A673 (cell line): ENCODE measurements around the gene SNX32. TPM values are rescaled to one million over a fixed set of nuclear protein-coding genes. Genes with fewer than 3 reads are reported as not detected.

Source experiments
- BruUV-seq: library from RNA; stranded (reverse); fragments of 400-500 nt; replicated peaks from 2 replicates; lab custom pipeline; 2021; lab: Mats Ljungman, UMichigan
- CTCF ChIA-PET: fragments of 300-600 bp; sonication (Branson Sonifier 250); formaldehyde crosslinking; loops from one replicate; lab custom pipeline; 2022; ENCODE audit warnings: antibody characterized with exemption; lab: Charles Lee
- POLR2A ChIA-PET: fragments of 300-600 bp; sonication (Branson Sonifier 250); formaldehyde crosslinking; loops from one replicate; lab custom pipeline; 2022; ENCODE audit warnings: antibody characterized with exemption; ENCODE audit not compliant: low non-redundant PET; lab: Charles Lee
- DNase-seq: peaks from one replicate; pipeline ENCODE4 v3.0.0-alpha.2; 2015; ENCODE audit warnings: low spot score
- H3K27ac ChIP-seq: fragments of 200-600 bp; sonication (generic); 2 replicates; pipeline ENCODE4 v1.5.1; 2016; ENCODE audit warnings: mixed run types, low read depth, mild to moderate bottlenecking, mixed read lengths, antibody characterized with exemption, low read length; ENCODE audit not compliant: poor library complexity, severe bottlenecking
- H3K27me3 ChIP-seq: fragments of 200-600 bp; sonication (generic); replicated peaks from 2 replicates; pipeline ENCODE4 v1.6.1; 2017; ENCODE audit warnings: mixed run types, low read depth, mild to moderate bottlenecking, mixed read lengths, antibody characterized with exemption, low read length; ENCODE audit not compliant: insufficient read depth, poor library complexity
- H3K36me3 ChIP-seq: fragments of 200-600 bp; sonication (generic); 2 replicates; pipeline ENCODE4 v1.6.1; 2016; ENCODE audit warnings: mixed run types, mild to moderate bottlenecking, mixed read lengths, antibody characterized with exemption, low read length; ENCODE audit not compliant: insufficient read depth, poor library complexity, severe bottlenecking
- H3K4me1 ChIP-seq: fragments of 200-600 bp; sonication (generic); 2 replicates; pipeline ENCODE4 v1.6.1; 2017; ENCODE audit warnings: mixed run types, mild to moderate bottlenecking, mixed read lengths, antibody characterized with exemption, low read length; ENCODE audit not compliant: insufficient read depth, poor library complexity, severe bottlenecking
- H3K4me3 ChIP-seq: fragments of 200-600 bp; sonication (generic); 2 replicates; pipeline ENCODE4 v1.5.1; 2016; ENCODE audit warnings: low read depth, mixed run types, mild to moderate bottlenecking, mixed read lengths, low read length; ENCODE audit not compliant: poor library complexity, severe bottlenecking
- H3K9me3 ChIP-seq: fragments of 200-600 bp; sonication (generic); 2 replicates; pipeline ENCODE4 v1.6.1; 2016; ENCODE audit warnings: mixed run types, low read depth, mild to moderate bottlenecking, mixed read lengths, antibody characterized with exemption, low read length; ENCODE audit not compliant: poor library complexity, severe bottlenecking
- EZH2 ChIP-seq: fragments of 200-600 bp; sonication (generic); IDR thresholded peaks from 2 replicates; pipeline ENCODE4 v1.6.1; 2017; ENCODE audit warnings: borderline replicate concordance, low read depth, mild to moderate bottlenecking, mixed read lengths, antibody characterized with exemption, low read length; ENCODE audit not compliant: poor library complexity, severe bottlenecking
- intact Hi-C: fragments of 100-400 bp; cut with micrococcal nuclease; formaldehyde crosslinking; loops from one replicate; pipeline ENCODE4 v1.10.0; 2022; ENCODE audit not compliant: unreplicated experiment
- total RNA-seq: library from RNA; stranded (reverse); gene quantifications from 2 replicates; pipeline ENCODE4 v1.2.3, GENCODE V29; 2021
- TF ChIP-seq, protein P1 (sequence below): fragments of 300-800, 200-600 bp; sonication (generic); conservative IDR thresholded peaks from 2 replicates; pipeline ENCODE4 v1.5.1; 2017; ENCODE audit warnings: low read depth, mild to moderate bottlenecking, antibody characterized with exemption, low read length, moderate library complexity, mixed read lengths

The SNX32 gene
- total RNA-seq, 1 experiment from 2014 or later = 2.1 TPM

DNA sequence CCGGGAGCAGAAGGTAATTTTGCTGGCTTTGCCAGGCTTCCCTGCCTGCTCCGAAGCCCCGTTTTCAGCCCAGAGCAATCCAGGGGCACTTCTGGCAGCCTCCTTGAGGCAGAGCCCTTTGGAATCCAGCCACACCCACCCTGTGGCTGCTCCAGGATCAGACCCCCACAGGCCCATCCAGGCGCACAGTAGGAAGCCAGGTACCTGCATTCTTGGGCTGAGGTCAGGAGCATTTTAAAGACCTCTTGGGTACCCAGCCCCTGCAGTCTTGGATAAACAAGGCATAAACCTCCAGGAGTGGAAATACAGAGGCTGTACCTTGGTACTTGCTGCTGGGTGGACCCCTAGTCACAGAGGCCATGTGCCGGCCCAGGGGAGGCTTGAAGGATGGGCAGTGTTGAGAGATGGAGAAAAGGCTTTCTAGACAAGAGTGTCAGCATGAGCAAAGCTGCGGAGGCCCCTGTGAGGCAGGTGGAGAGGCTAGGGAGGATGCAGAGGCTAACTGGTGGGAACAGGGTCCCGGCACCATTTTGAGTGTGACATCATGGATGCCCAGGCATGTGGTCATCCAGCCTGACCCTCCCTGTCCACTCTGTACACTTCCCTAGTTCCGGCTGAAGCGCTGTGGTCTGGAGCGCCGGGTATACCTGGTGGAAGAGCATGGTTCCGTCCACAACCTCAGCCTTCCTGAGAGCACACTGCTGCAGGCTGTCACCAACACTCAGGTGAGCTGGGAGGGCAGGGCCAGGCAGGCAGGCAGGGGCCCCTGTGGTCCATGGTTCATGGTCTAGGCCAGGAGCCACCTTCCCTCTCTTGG is 30.3 kb downstream of the SNX32 start:
- intact Hi-C loops = no loop called here
- no peak for TF ChIP-seq EZH2
- TF ChIP-seq, protein P1, sequence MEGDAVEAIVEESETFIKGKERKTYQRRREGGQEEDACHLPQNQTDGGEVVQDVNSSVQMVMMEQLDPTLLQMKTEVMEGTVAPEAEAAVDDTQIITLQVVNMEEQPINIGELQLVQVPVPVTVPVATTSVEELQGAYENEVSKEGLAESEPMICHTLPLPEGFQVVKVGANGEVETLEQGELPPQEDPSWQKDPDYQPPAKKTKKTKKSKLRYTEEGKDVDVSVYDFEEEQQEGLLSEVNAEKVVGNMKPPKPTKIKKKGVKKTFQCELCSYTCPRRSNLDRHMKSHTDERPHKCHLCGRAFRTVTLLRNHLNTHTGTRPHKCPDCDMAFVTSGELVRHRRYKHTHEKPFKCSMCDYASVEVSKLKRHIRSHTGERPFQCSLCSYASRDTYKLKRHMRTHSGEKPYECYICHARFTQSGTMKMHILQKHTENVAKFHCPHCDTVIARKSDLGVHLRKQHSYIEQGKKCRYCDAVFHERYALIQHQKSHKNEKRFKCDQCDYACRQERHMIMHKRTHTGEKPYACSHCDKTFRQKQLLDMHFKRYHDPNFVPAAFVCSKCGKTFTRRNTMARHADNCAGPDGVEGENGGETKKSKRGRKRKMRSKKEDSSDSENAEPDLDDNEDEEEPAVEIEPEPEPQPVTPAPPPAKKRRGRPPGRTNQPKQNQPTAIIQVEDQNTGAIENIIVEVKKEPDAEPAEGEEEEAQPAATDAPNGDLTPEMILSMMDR = no peak

DNA sequence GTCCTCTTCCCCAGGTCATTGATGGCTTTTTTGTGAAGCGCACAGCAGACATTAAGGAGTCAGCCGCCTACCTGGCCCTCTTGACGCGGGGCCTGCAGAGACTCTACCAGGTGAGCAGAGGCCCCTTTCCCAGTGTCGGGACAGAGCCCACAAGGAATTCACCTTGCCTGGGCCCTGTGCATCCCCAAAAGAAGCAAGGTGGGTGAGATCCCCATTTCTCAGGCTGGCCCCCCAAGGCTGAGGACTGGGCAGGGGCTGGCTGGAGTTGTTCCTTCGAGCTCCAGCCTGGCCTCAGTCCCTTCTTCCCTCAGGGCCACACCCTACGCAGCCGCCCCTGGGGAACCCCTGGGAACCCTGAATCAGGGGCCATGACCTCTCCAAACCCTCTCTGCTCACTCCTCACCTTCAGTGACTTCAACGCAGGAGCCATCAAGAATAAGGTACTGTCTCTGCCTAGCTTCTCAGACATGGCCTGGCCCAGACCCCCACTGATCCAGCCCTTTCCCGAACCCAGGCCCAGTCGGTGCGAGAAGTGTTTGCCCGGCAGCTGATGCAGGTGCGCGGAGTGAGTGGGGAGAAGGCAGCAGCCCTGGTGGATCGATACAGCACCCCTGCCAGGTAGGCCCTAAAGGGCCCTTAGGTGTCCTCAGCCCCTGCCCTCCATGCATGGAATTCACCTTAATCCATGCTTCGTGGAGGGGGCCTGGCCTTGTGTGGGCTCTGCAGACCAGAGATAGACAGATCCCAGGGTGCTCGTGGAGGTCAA is 31.1 kb downstream of the SNX32 start:
- ChIA-PET CTCF (no interaction called here), POLR2A (no interaction called here)
- no TSS peak for BruUV-seq
- TF ChIP-seq EZH2 = no peak
- TF ChIP-seq, protein P1 = no peak
- Histone ChIP-seq H3K27me3 (no peaks in the 10 kb centered on the region), H3K4me3 (no peak overlapping the region), H3K36me3 (peaks cover 67% of the 10 kb centered on the region), H3K4me1 (peaks cover 19% of the 10 kb centered on the region), H3K27ac (no peak overlapping the region), H3K9me3 (no peaks in the 10 kb centered on the region)
- intact Hi-C loops = no loop called here
- peak; percentile 1 for DNase-seq

More for the DNA sequence above, 30.3 kb downstream of the SNX32 start:
- peak; percentile 1 for DNase-seq
- no TSS peak for BruUV-seq
- H3K27me3 ChIP-seq = no peaks in the 10 kb centered on the region
- H3K36me3 ChIP-seq = peaks cover 63% of the 10 kb centered on the region
- no peaks in the 10 kb centered on the region for H3K9me3 ChIP-seq
- no peak overlapping the region for H3K4me3 ChIP-seq
- H3K27ac ChIP-seq = no peak overlapping the region
- ChIA-PET POLR2A (no interaction called here), CTCF (no interaction called here)
- H3K4me1 ChIP-seq = peaks cover 22% of the 10 kb centered on the region

DNA sequence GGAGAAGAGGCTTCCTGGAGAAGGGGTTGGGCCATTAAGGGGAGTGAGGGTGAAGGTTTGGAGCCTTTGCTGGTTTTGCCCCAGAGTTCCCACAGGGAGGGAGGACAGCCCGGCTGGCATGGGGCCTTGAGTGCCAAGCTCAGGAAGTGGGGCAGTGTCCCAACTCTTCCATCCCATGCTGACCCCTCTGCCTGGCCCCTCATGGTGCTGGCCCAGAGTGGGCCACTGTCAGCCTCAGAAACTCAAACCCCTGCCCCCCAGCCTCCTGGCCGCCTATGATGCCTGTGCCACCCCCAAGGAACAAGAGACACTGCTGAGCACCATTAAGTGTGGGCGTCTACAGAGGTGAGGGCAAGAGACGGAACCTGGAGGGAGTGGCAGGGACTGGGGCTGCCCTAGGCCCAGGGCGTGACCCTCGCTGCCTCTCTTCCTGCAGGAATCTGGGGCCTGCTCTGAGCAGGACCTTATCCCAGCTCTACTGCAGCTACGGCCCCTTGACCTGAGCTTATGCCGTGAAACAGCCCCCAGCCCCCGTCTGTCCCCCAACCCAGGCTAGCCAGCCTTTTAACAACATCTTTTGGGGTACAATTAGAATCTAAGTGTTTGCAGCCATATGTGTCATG is 31.9 kb downstream of the SNX32 start:
- DNase-seq = peak; percentile 0
- intact Hi-C loops = no loop called here
- BruUV-seq = no TSS peak
- ChIA-PET POLR2A (no interaction called here), CTCF (interaction anchor here (1.1 kb wide), 1 partner anchor 23 kb away, joined by 9 read pairs; the partner anchor contains the start of gene FIBP)
- TF ChIP-seq, protein P1 = no peak
- no peak for TF ChIP-seq EZH2
- Histone ChIP-seq H3K27ac (no peak overlapping the region), H3K9me3 (no peaks in the 10 kb centered on the region), H3K36me3 (peaks cover 70% of the 10 kb centered on the region), H3K4me3 (no peak overlapping the region), H3K4me1 (peaks cover 19% of the 10 kb centered on the region), H3K27me3 (no peaks in the 10 kb centered on the region)
